Fibroblast of lung (primary cell): ENCODE measurements around the gene TUT7.

Experiments
- CTCF ChIP-seq, 2 donors: IDR thresholded peaks in 1 of 2; conservative IDR thresholded peaks in 1 of 2; 1 replicate in 1 of 2; 2 replicates in 1 of 2; pipeline ENCODE4 v1.5.1; 2011 to 2012; ENCODE audit warnings: low read length in 2 of 2, control low read depth in 1 of 2, inconsistent platforms in 1 of 2, low read depth in 1 of 2, mild to moderate bottlenecking in 1 of 2
- EZH2 ChIP-seq: IDR thresholded peaks from 2 replicates; pipeline ENCODE4 v1.5.1; 2012; ENCODE audit warnings: low read length, control low read depth, mild to moderate bottlenecking; ENCODE audit errors: missing control alignments

- peak; percentile 35 to 52 for TF ChIP-seq CTCF (conservative IDR thresholded peaks at IDR 0.05 in 1 of 2, IDR thresholded peaks at IDR 0.05 in 1 of 2; ENCODE audit: low read depth in 1 of 2, low read length in 2 of 2)
- TF ChIP-seq EZH2 = no peak
Observed at GRCh38 chr9:86287013-86287412, 67.2 kb downstream of the TUT7 start.
